Measurements from ENCODE around the gene TMEM200C. TPM values are rescaled to one million over a fixed set of nuclear protein-coding genes. Genes with fewer than 3 reads are reported as not detected.

The TMEM200C gene
- polyA plus RNA-seq, 3 donors: not detected

- TF ChIP-seq CTCF (IDR thresholded peaks at IDR 0.05): peak; percentile 83
- Mint-ChIP-seq H3K27ac (no peak overlapping the region), H3K36me3 (no peaks in the 10 kb centered on the region), H3K4me3 (no peak overlapping the region), H3K27me3 (ENCODE audit: low read depth in 3 of 3) (peaks cover 2 to 16% (median 10%) of the 10 kb centered on the region in 3 donors), H3K4me1 (no peaks in the 10 kb centered on the region), H3K9me3 (no peaks in the 10 kb centered on the region)
- Histone ChIP-seq H3K79me2 (ENCODE audit: insufficient read depth, low read length) (no peaks in the 10 kb centered on the region), H4K20me1 (ENCODE audit: insufficient read depth, low read length) (no peaks in the 10 kb centered on the region), H3K27me3 (ENCODE audit: control insufficient read depth in 2 of 2, insufficient read depth in 2 of 2, low read length in 2 of 2) (peaks cover 10 to 14% of the 10 kb centered on the region in 2 donors), H3K4me3 (replicated peaks in 1 of 3; ENCODE audit: low read depth in 2 of 3, low read length in 3 of 3) (no peak overlapping the region), H2AFZ (ENCODE audit: insufficient read depth, low read depth, low read length, poor library complexity, severe bottlenecking) (no peak overlapping the region), H3K9ac (ENCODE audit: insufficient read depth, low read length, poor library complexity, severe bottlenecking) (no peak overlapping the region), H3K4me1 (ENCODE audit: control insufficient read depth in 1 of 2, insufficient read depth in 2 of 2, low read length in 2 of 2) (no peaks in the 10 kb centered on the region), H3K4me2 (replicated peaks; ENCODE audit: extremely low read depth, low read length, poor library complexity, severe bottlenecking) (no peak overlapping the region), H3K9me3 (replicated peaks in 1 of 2; ENCODE audit: control insufficient read depth in 1 of 2, insufficient read depth in 1 of 2, low read length in 2 of 2) (no peaks in the 10 kb centered on the region), H3K36me3 (replicated peaks in 1 of 2; ENCODE audit: control insufficient read depth in 1 of 2, insufficient read depth in 2 of 2, low read length in 2 of 2) (no peaks in the 10 kb centered on the region), H3K27ac (ENCODE audit: low read depth in 1 of 2, low read length in 2 of 2) (no peak overlapping the region)
- DNase-seq: no peak
- intact Hi-C loops (cut with micrococcal nuclease): no loop called here
These were observed 15.8 kb downstream of the TMEM200C start for GRCh38 chr18:5879479-5879882.

DNA sequence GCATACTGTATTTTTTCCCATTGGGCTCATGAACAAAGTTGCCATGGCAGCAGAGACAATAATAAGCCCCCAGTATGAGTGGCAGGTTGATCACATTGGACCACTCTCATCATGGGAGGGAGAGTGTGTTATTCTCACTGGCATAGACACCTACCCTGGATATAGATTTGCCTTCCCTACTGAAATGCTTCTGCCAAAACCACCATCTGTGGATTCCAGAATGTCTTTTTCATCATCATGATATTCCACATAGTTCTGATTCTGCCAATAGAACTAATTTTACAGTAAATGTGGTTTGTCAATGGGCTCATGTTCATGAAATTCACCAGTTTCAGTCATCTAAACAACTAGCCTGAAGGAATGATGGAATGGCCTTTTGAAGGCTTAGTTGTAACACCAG is 18.4 kb downstream of the TMEM200C start:
- H3K4me2 ChIP-seq (replicated peaks; ENCODE audit: extremely low read depth, low read length, poor library complexity, severe bottlenecking): no peak overlapping the region
- intact Hi-C loops (cut with micrococcal nuclease): no loop called here
- Mint-ChIP-seq H3K4me3 (no peak overlapping the region), H3K36me3 (no peaks in the 10 kb centered on the region), H3K27ac (no peak overlapping the region), H3K4me1 (no peaks in the 10 kb centered on the region), H3K27me3 (ENCODE audit: low read depth in 3 of 3) (peaks cover 2 to 9% (median 8%) of the 10 kb centered on the region in 3 donors), H3K9me3 (no peaks in the 10 kb centered on the region)
- H3K27ac ChIP-seq (ENCODE audit: low read depth in 1 of 2, low read length in 2 of 2): no peak overlapping the region
- no peaks in the 10 kb centered on the region for H3K36me3 ChIP-seq (replicated peaks in 1 of 2; ENCODE audit: control insufficient read depth in 1 of 2, insufficient read depth in 2 of 2, low read length in 2 of 2)
- TF ChIP-seq CTCF (IDR thresholded peaks at IDR 0.05): no peak
- no peak overlapping the region for H3K9ac ChIP-seq (ENCODE audit: insufficient read depth, low read length, poor library complexity, severe bottlenecking)
- no peak overlapping the region for H3K4me3 ChIP-seq (replicated peaks in 1 of 3; ENCODE audit: low read depth in 2 of 3, low read length in 3 of 3)
- no peaks in the 10 kb centered on the region for H3K79me2 ChIP-seq (ENCODE audit: insufficient read depth, low read length)
- DNase-seq: no peak
- H3K9me3 ChIP-seq (replicated peaks in 1 of 2; ENCODE audit: control insufficient read depth in 1 of 2, insufficient read depth in 1 of 2, low read length in 2 of 2): no peaks in the 10 kb centered on the region
- no peaks in the 10 kb centered on the region for H3K4me1 ChIP-seq (ENCODE audit: control insufficient read depth in 1 of 2, insufficient read depth in 2 of 2, low read length in 2 of 2)
- peaks cover 5 to 6% of the 10 kb centered on the region in 2 donors for H3K27me3 ChIP-seq (ENCODE audit: control insufficient read depth in 2 of 2, insufficient read depth in 2 of 2, low read length in 2 of 2)
- H2AFZ ChIP-seq (ENCODE audit: insufficient read depth, low read depth, low read length, poor library complexity, severe bottlenecking): no peak overlapping the region
- H4K20me1 ChIP-seq (ENCODE audit: insufficient read depth, low read length): no peaks in the 10 kb centered on the region

Data from CD14-positive monocyte (primary cell).